K562 (cell line): ENCODE data around the gene BMP8B. TPM values are rescaled to one million over a fixed set of nuclear protein-coding genes. Genes with fewer than 3 reads are reported as not detected.
A peak's percentile ranks its signal among the peaks of the same experiment; 100 is the strongest.

Experiments
- CREM ChIP-seq: IDR thresholded peaks from 2 replicates; pipeline ENCODE4 v1.6.1; 2014; ENCODE audit warnings: antibody characterized with exemption, low read depth
- ETS2 ChIP-seq: IDR thresholded peaks from 2 replicates; pipeline ENCODE4 v1.6.1; 2016; ENCODE audit warnings: borderline replicate concordance, missing genetic modification characterization, mild to moderate bottlenecking, moderate library complexity, missing compliant biosample characterization; ENCODE audit not compliant: poor library complexity, severe bottlenecking
- ETV5 ChIP-seq: sonication (generic); formaldehyde crosslinking; IDR thresholded peaks from 2 replicates; pipeline ENCODE4 v1.4.0; 2020; ENCODE audit warnings: low read depth, mild to moderate bottlenecking, missing genetic modification reagents
- HDAC3 ChIP-seq: fragments of 450-650 bp; IDR thresholded peaks from 2 replicates; pipeline ENCODE4 v1.6.1; 2018; ENCODE audit warnings: borderline replicate concordance, mild to moderate bottlenecking, moderate library complexity; ENCODE audit not compliant: partially characterized antibody
- LARP7 ChIP-seq: fragments of 450-650 bp; IDR thresholded peaks from 2 replicates; pipeline ENCODE4 v1.6.1; 2016
- MTA2 ChIP-seq: fragments of 450-650 bp; IDR thresholded peaks from 2 replicates; pipeline ENCODE4 v1.6.1; 2016; ENCODE audit warnings: low read depth
- MYNN ChIP-seq, 2 experiments: sonication (generic); formaldehyde crosslinking in 1 of 2; IDR thresholded peaks; 2 replicates each; pipeline versions ENCODE4 v1.5.0 to v1.6.1; 2016 to 2020; ENCODE audit warnings: antibody characterized with exemption in 1 of 2, missing genetic modification reagents in 1 of 2
- NCOA1 ChIP-seq: fragments of 450-650 bp; IDR thresholded peaks from 2 replicates; pipeline ENCODE4 v1.6.1; 2016; ENCODE audit warnings: low read depth
- NFATC3 ChIP-seq: fragments of 450-650 bp; IDR thresholded peaks from 2 replicates; pipeline ENCODE4 v1.6.1; 2017; ENCODE audit warnings: mild to moderate bottlenecking
- POLR2AphosphoS5 ChIP-seq: IDR thresholded peaks from 2 replicates; pipeline ENCODE4 v1.6.1; 2011; ENCODE audit warnings: mild to moderate bottlenecking, low read depth, low read length, moderate library complexity; ENCODE audit not compliant: control insufficient read depth, insufficient read depth
- SIRT6 ChIP-seq: IDR thresholded peaks from one replicate; pipeline ENCODE4 v1.6.1; 2012; ENCODE audit warnings: low read depth, mild to moderate bottlenecking, control low read depth, inconsistent platforms, low read length, moderate library complexity
- TAF9B ChIP-seq: fragments of 450-650 bp; IDR thresholded peaks from 2 replicates; pipeline ENCODE4 v1.6.1; 2018; ENCODE audit warnings: mild to moderate bottlenecking; ENCODE audit not compliant: partially characterized antibody
- ZNF224 ChIP-seq: sonication (generic); formaldehyde crosslinking; IDR thresholded peaks from 2 replicates; pipeline ENCODE4 v1.8.0; 2022; ENCODE audit warnings: mild to moderate bottlenecking, missing genetic modification reagents
- ZNF780A ChIP-seq: fragments of 250-450 bp; sonication (Bioruptor Pico); IDR thresholded peaks from 2 replicates; pipeline ENCODE4 v1.5.0; 2021; ENCODE audit warnings: mild to moderate bottlenecking
- polyA plus RNA-seq, 8 experiments: library from polyadenylated mRNA; depleted of rRNA in 4 of 8; stranded (reverse) in 5 of 8; unstranded in 3 of 8; fragments of >200 nt; fragmentation: Nextera tagmentation in 2 of 8; fragmentation: Illumina TruSeq in 1 of 8; extraction: Ambion mirVana in 2 of 8; extraction: Trizol in 1 of 8; gene quantifications; 2 replicates each; pipeline versions ENCODE4 v1.2.1 to v1.2.3, GENCODE V29; 2011 to 2014; ENCODE audit warnings: inconsistent platforms in 1 of 8, missing spikeins in 1 of 8
- total RNA-seq, 7 experiments: library from RNA; depleted of rRNA in 6 of 7; stranded (reverse); fragments of >200 nt in 6 of 7; fragmentation: Illumina TruSeq in 2 of 7; extraction: Trizol in 2 of 7; gene quantifications; 2 replicates each; pipeline versions ENCODE4 v1.2.1 to v1.2.3, GENCODE V29; 2011 to 2021; ENCODE audit warnings: low replicate concordance in 1 of 7
- TF ChIP-seq, protein P1 (sequence below), 2 experiments: fragments of 450-650 bp; IDR thresholded peaks; 2 replicates each; pipeline ENCODE4 v1.6.1; 2018; ENCODE audit warnings: mild to moderate bottlenecking in 2 of 2, low read depth in 1 of 2; ENCODE audit not compliant: partially characterized antibody in 2 of 2
- TF ChIP-seq, protein P2 (sequence below): fragments of 450-650 bp; formaldehyde crosslinking; IDR thresholded peaks from 2 replicates; pipeline ENCODE4 v1.4.0; 2022; ENCODE audit warnings: missing genetic modification characterization
- TF ChIP-seq, protein P3 (sequence below), 2 experiments: fragments of 150-350 bp in 1 of 2; IDR thresholded peaks; 2 replicates each; pipeline ENCODE4 v1.6.1; 2012 to 2016; ENCODE audit warnings: low read depth in 2 of 2, low read length in 2 of 2, mild to moderate bottlenecking in 1 of 2, moderate library complexity in 1 of 2

Gene BMP8B
- total and polyA plus RNA-seq, 9 of the 15 experiments (the other 6 are each of a cell fraction or from before 2014, with no cell fraction given) = 0.03 to 0.33 (median 0.14) TPM

DNA sequence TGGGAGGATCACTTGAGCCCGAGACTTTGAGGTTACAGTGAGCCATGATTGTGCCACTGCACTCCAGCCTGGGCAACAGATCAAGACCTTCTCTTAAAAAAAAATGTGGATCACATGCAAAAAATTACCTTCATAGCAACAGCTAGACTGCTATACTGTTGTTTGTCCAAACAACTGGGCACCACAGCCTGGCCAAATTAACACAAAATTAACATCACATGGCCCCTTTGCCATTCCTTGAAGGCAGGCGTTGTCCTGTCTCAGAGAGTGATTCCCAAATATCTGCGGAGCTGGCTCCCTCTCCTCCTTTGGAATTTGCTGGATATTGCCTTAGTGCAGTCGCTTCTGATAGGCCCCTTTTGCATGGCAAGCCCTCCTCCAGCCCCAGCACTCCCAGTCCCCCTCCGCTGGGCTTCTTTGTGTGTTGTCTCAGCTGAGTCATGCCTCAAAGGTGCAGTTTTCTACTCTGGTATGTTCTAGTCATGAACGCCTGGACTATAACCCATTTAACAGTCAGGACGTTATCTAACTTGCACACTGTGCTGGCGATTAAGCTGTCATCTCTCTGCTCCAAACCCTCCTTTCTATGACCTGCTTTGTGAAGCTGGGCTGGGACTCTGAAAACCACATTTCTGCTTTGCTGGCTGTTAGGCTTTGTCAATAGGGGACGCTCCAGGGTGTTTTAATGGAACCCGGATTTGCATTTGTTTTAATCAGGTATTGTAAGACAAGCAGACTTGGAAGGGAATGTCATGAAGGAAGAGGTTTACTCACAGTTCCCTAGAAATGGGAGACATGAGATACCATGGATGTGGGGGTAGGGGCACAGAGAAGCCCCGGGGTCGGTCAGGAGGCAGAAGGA lies 77.3 kb downstream of the BMP8B start (continued):
- TF ChIP-seq POLR2AphosphoS5 (peak; percentile 95), NCOA1 (peak; percentile 82), ETS2 (tag) (no peak), CREM (peak; percentile 86), HDAC3 (peak; percentile 60), MTA2 (peak; percentile 92), ETV5 (CRISPR knock-in tag) (peak; percentile 31; the same call in 1 of the 2 replicates), NFATC3 (peak; percentile 69; the same call in 1 of the 2 replicates), ZNF224 (0 out of 2 replicates have a peak, but pooled peaks have one; percentile 34), LARP7 (0 out of 2 replicates have a peak, but pooled peaks have one; percentile 2), MYNN (IDR thresholded peaks at IDR 0.05) (0 out of 2 replicates have a peak, but pooled peaks have one; percentile 60), MYNN (CRISPR knock-in tag; IDR thresholded peaks at IDR 0.05) (no peak), ZNF780A (CRISPR knock-in tag) (no peak), SIRT6 (no peak), TAF9B (peak; percentile 54)
- TF ChIP-seq, protein P1, sequence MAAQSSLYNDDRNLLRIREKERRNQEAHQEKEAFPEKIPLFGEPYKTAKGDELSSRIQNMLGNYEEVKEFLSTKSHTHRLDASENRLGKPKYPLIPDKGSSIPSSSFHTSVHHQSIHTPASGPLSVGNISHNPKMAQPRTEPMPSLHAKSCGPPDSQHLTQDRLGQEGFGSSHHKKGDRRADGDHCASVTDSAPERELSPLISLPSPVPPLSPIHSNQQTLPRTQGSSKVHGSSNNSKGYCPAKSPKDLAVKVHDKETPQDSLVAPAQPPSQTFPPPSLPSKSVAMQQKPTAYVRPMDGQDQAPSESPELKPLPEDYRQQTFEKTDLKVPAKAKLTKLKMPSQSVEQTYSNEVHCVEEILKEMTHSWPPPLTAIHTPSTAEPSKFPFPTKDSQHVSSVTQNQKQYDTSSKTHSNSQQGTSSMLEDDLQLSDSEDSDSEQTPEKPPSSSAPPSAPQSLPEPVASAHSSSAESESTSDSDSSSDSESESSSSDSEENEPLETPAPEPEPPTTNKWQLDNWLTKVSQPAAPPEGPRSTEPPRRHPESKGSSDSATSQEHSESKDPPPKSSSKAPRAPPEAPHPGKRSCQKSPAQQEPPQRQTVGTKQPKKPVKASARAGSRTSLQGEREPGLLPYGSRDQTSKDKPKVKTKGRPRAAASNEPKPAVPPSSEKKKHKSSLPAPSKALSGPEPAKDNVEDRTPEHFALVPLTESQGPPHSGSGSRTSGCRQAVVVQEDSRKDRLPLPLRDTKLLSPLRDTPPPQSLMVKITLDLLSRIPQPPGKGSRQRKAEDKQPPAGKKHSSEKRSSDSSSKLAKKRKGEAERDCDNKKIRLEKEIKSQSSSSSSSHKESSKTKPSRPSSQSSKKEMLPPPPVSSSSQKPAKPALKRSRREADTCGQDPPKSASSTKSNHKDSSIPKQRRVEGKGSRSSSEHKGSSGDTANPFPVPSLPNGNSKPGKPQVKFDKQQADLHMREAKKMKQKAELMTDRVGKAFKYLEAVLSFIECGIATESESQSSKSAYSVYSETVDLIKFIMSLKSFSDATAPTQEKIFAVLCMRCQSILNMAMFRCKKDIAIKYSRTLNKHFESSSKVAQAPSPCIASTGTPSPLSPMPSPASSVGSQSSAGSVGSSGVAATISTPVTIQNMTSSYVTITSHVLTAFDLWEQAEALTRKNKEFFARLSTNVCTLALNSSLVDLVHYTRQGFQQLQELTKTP (IDR thresholded peaks at IDR 0.05; ENCODE audit: low read depth in 1 of 2, partially characterized antibody in 2 of 2) = peak in 1 of 2 experiments; percentile 58
- TF ChIP-seq, protein P2, sequence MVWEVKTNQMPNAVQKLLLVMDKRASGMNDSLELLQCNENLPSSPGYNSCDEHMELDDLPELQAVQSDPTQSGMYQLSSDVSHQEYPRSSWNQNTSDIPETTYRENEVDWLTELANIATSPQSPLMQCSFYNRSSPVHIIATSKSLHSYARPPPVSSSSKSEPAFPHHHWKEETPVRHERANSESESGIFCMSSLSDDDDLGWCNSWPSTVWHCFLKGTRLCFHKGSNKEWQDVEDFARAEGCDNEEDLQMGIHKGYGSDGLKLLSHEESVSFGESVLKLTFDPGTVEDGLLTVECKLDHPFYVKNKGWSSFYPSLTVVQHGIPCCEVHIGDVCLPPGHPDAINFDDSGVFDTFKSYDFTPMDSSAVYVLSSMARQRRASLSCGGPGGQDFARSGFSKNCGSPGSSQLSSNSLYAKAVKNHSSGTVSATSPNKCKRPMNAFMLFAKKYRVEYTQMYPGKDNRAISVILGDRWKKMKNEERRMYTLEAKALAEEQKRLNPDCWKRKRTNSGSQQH (CRISPR knock-in tag) = no peak
- TF ChIP-seq, protein P3, sequence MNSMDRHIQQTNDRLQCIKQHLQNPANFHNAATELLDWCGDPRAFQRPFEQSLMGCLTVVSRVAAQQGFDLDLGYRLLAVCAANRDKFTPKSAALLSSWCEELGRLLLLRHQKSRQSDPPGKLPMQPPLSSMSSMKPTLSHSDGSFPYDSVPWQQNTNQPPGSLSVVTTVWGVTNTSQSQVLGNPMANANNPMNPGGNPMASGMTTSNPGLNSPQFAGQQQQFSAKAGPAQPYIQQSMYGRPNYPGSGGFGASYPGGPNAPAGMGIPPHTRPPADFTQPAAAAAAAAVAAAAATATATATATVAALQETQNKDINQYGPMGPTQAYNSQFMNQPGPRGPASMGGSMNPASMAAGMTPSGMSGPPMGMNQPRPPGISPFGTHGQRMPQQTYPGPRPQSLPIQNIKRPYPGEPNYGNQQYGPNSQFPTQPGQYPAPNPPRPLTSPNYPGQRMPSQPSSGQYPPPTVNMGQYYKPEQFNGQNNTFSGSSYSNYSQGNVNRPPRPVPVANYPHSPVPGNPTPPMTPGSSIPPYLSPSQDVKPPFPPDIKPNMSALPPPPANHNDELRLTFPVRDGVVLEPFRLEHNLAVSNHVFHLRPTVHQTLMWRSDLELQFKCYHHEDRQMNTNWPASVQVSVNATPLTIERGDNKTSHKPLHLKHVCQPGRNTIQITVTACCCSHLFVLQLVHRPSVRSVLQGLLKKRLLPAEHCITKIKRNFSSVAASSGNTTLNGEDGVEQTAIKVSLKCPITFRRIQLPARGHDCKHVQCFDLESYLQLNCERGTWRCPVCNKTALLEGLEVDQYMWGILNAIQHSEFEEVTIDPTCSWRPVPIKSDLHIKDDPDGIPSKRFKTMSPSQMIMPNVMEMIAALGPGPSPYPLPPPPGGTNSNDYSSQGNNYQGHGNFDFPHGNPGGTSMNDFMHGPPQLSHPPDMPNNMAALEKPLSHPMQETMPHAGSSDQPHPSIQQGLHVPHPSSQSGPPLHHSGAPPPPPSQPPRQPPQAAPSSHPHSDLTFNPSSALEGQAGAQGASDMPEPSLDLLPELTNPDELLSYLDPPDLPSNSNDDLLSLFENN (IDR thresholded peaks at IDR 0.05; ENCODE audit: low read depth in 2 of 2, low read length in 2 of 2) = peak in 1 of 2 experiments; percentile 89; a peak in 2 of 4 replicates
